GM23338 (cell line): ENCODE data around the gene USP10. TPM values are rescaled to one million over a fixed set of nuclear protein-coding genes. Genes with fewer than 3 reads are reported as not detected.

Experiments
- ATAC-seq: fragments of 200-7000 bp; cut with Tn5 transposase; 3 replicates; pipeline ENCODE4 v1.9.1; 2020
- DNase-seq: peaks from one replicate; pipeline ENCODE4 v3.0.0-alpha.2; 2015; ENCODE audit warnings: low spot score
- H2AFZ ChIP-seq: fragments of 200-600 bp; sonication (generic); 2 replicates; pipeline ENCODE4 v1.8.0; 2016; ENCODE audit warnings: antibody characterized with exemption, mild to moderate bottlenecking, moderate library complexity
- H3F3A ChIP-seq: fragments of 200-600 bp; sonication (generic); replicated peaks from 2 replicates; pipeline ENCODE4 v1.8.0; 2017; ENCODE audit warnings: antibody characterized with exemption, mixed run types, low read depth
- H3K27ac ChIP-seq: fragments of 200-600 bp; sonication (generic); 2 replicates; pipeline ENCODE4 v1.6.1; 2016; ENCODE audit warnings: low read depth
- H3K27me3 ChIP-seq: fragments of 200-600 bp; sonication (generic); 2 replicates; pipeline ENCODE4 v1.8.0; 2016; ENCODE audit warnings: mild to moderate bottlenecking, mixed run types, moderate library complexity; ENCODE audit not compliant: insufficient read depth
- H3K36me3 ChIP-seq: fragments of 200-600 bp; sonication (generic); 2 replicates; pipeline ENCODE4 v1.8.0; 2016; ENCODE audit warnings: mild to moderate bottlenecking; ENCODE audit not compliant: insufficient read depth
- H3K4me1 ChIP-seq: fragments of 200-600 bp; sonication (generic); 2 replicates; pipeline ENCODE4 v1.8.0; 2016; ENCODE audit warnings: mild to moderate bottlenecking, moderate library complexity; ENCODE audit not compliant: insufficient read depth
- H3K4me2 ChIP-seq: fragments of 200-600 bp; sonication (generic); 2 replicates; pipeline ENCODE4 v1.7.1; 2017; ENCODE audit warnings: mixed run types
- H3K4me3 ChIP-seq: fragments of 200-600 bp; sonication (generic); 2 replicates; pipeline ENCODE4 v1.6.1; 2016; ENCODE audit warnings: mixed run types
- H3K79me2 ChIP-seq: fragments of 200-600 bp; sonication (generic); replicated peaks from 2 replicates; pipeline ENCODE4 v1.8.0; 2017; ENCODE audit warnings: mild to moderate bottlenecking; ENCODE audit not compliant: insufficient read depth
- H3K9me2 ChIP-seq: fragments of 200-600 bp; sonication (generic); 2 replicates; pipeline ENCODE4 v1.8.0; 2017; ENCODE audit not compliant: insufficient read depth
- H4K20me1 ChIP-seq: fragments of 200-600 bp; sonication (generic); replicated peaks from 2 replicates; pipeline ENCODE4 v1.8.0; 2017; ENCODE audit warnings: mild to moderate bottlenecking; ENCODE audit not compliant: insufficient read depth
- H3K27ac Mint-ChIP-seq: 2 replicates; pipeline ENCODE4 v1.8.0; 2020; ENCODE audit warnings: inconsistent platforms, mild to moderate bottlenecking, moderate library complexity, mixed read lengths
- H3K27me3 Mint-ChIP-seq: 3 replicates; pipeline ENCODE4 v1.8.0; 2022; ENCODE audit warnings: low read depth, mild to moderate bottlenecking, moderate library complexity, mixed read lengths, inconsistent platforms; ENCODE audit not compliant: insufficient read depth, poor library complexity
- H3K36me3 Mint-ChIP-seq: 3 replicates; pipeline ENCODE4 v1.8.0; 2021; ENCODE audit warnings: low read depth, mild to moderate bottlenecking, inconsistent platforms, moderate library complexity, mixed read lengths
- H3K4me1 Mint-ChIP-seq: 3 replicates; pipeline ENCODE4 v1.8.0; 2020; ENCODE audit warnings: mild to moderate bottlenecking, inconsistent platforms, mixed read lengths
- H3K4me3 Mint-ChIP-seq: 3 replicates; pipeline ENCODE4 v1.8.0; 2021; ENCODE audit warnings: moderate library complexity, mild to moderate bottlenecking, inconsistent platforms, mixed read lengths
- H3K9me3 Mint-ChIP-seq: 3 replicates; pipeline ENCODE4 v1.8.0; 2020; ENCODE audit warnings: moderate library complexity, mild to moderate bottlenecking, inconsistent platforms, mixed read lengths
- CREB1 ChIP-seq: fragments of 250-450 bp; sonication (Bioruptor Pico); IDR thresholded peaks from 2 replicates; pipeline ENCODE4 v1.5.0; 2020; ENCODE audit warnings: low read depth, mild to moderate bottlenecking, moderate library complexity
- EZH2 ChIP-seq: fragments of 200-600 bp; sonication (generic); IDR thresholded peaks from one replicate; pipeline ENCODE4 v1.8.0; 2017; ENCODE audit warnings: antibody characterized with exemption, mild to moderate bottlenecking, low read depth; ENCODE audit not compliant: unreplicated experiment
- EZH2phosphoT487 ChIP-seq: fragments of 200-600 bp; sonication (generic); IDR thresholded peaks from one replicate; pipeline ENCODE4 v1.8.1; 2018; ENCODE audit warnings: antibody characterized with exemption; ENCODE audit not compliant: unreplicated experiment
- JUNB ChIP-seq: IDR thresholded peaks from one replicate; pipeline ENCODE4 v1.6.1; 2016; ENCODE audit warnings: antibody characterized with exemption; ENCODE audit not compliant: unreplicated experiment
- NANOG ChIP-seq: IDR thresholded peaks from 2 replicates; pipeline ENCODE4 v1.6.1; 2016; ENCODE audit warnings: antibody characterized with exemption, borderline replicate concordance
- POLR2AphosphoS5 ChIP-seq: IDR thresholded peaks from 2 replicates; pipeline ENCODE4 v1.6.1; 2016; ENCODE audit warnings: antibody characterized with exemption, low read depth
- STAT1 ChIP-seq: IDR thresholded peaks from one replicate; pipeline ENCODE4 v1.6.1; 2016; ENCODE audit warnings: antibody characterized with exemption; ENCODE audit not compliant: unreplicated experiment
- ZNF114 ChIP-seq: fragments of 250-450 bp; sonication (Bioruptor Pico); IDR thresholded peaks from 2 replicates; pipeline ENCODE4 v1.5.0; 2020; ENCODE audit warnings: mild to moderate bottlenecking, moderate library complexity
- ZNF331 ChIP-seq: fragments of 250-450 bp; sonication (Bioruptor Pico); IDR thresholded peaks from 2 replicates; pipeline ENCODE4 v1.5.0; 2020; ENCODE audit warnings: low read depth, mild to moderate bottlenecking, moderate library complexity
- polyA plus RNA-seq: library from polyadenylated mRNA; unstranded; fragments of >200 nt; fragmentation: Nextera tagmentation; extraction: Ambion mirVana; gene quantifications from 2 replicates; pipeline ENCODE4 v1.2.1, GENCODE V29; 2016
- total RNA-seq: library from RNA; depleted of rRNA; stranded (reverse); fragments of >200 nt; shearing (Covaris generic); gene quantifications from 2 replicates; pipeline ENCODE4 v1.2.3, GENCODE V29; 2014
- TF ChIP-seq, protein P1 (sequence below): IDR thresholded peaks from 2 replicates; pipeline ENCODE4 v1.6.1; 2016; ENCODE audit warnings: antibody characterized with exemption
- TF ChIP-seq, protein P2 (sequence below): fragments of 250-450 bp; sonication (Bioruptor Pico); IDR thresholded peaks from 2 replicates; pipeline ENCODE4 v1.5.0; 2020; ENCODE audit warnings: mild to moderate bottlenecking, moderate library complexity
- TF ChIP-seq, protein P3 (sequence below), 2 experiments: fragments of 200-600 bp in 1 of 2; sonication (generic) in 1 of 2; conservative IDR thresholded peaks; 2 replicates each; pipeline versions ENCODE4 v1.5.1 to v1.6.1; 2016 to 2017; ENCODE audit warnings: antibody characterized with exemption in 2 of 2, low read depth in 2 of 2, mild to moderate bottlenecking in 2 of 2, moderate library complexity in 1 of 2
- TF ChIP-seq, protein P4 (sequence below): IDR thresholded peaks from one replicate; pipeline ENCODE4 v1.6.1; 2018; ENCODE audit warnings: antibody characterized with exemption; ENCODE audit not compliant: unreplicated experiment

USP10 gene
- total and polyA plus RNA-seq, 2 experiments from 2014 or later = 158 to 194 TPM

DNA sequence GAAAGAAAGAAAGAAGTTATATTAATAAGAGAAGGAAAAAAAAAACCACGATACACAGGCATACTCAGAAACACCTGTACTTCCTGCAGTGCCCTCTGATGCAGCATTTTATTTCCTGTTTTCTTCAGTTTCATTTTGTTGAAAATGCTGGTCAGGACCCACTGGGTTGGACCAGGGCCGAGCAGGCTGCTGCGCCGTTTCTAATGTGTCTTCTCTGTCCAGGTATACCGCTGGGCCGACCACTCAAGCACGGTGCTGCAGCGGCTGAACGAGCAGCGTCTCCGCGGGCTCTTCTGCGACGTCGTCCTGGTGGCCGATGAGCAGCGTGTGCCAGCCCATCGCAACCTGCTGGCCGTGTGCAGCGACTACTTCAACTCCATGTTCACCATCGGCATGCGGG is 43.2 kb upstream of the USP10 start:
- H3K36me3 Mint-ChIP-seq = peaks cover 41% of the 10 kb centered on the region
- TF ChIP-seq, protein P1, sequence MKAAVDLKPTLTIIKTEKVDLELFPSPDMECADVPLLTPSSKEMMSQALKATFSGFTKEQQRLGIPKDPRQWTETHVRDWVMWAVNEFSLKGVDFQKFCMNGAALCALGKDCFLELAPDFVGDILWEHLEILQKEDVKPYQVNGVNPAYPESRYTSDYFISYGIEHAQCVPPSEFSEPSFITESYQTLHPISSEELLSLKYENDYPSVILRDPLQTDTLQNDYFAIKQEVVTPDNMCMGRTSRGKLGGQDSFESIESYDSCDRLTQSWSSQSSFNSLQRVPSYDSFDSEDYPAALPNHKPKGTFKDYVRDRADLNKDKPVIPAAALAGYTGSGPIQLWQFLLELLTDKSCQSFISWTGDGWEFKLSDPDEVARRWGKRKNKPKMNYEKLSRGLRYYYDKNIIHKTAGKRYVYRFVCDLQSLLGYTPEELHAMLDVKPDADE = no peak
- TF ChIP-seq ZNF114 (CRISPR knock-in tag) = no peak
- no peak for TF ChIP-seq JUNB
- TF ChIP-seq, protein P2, sequence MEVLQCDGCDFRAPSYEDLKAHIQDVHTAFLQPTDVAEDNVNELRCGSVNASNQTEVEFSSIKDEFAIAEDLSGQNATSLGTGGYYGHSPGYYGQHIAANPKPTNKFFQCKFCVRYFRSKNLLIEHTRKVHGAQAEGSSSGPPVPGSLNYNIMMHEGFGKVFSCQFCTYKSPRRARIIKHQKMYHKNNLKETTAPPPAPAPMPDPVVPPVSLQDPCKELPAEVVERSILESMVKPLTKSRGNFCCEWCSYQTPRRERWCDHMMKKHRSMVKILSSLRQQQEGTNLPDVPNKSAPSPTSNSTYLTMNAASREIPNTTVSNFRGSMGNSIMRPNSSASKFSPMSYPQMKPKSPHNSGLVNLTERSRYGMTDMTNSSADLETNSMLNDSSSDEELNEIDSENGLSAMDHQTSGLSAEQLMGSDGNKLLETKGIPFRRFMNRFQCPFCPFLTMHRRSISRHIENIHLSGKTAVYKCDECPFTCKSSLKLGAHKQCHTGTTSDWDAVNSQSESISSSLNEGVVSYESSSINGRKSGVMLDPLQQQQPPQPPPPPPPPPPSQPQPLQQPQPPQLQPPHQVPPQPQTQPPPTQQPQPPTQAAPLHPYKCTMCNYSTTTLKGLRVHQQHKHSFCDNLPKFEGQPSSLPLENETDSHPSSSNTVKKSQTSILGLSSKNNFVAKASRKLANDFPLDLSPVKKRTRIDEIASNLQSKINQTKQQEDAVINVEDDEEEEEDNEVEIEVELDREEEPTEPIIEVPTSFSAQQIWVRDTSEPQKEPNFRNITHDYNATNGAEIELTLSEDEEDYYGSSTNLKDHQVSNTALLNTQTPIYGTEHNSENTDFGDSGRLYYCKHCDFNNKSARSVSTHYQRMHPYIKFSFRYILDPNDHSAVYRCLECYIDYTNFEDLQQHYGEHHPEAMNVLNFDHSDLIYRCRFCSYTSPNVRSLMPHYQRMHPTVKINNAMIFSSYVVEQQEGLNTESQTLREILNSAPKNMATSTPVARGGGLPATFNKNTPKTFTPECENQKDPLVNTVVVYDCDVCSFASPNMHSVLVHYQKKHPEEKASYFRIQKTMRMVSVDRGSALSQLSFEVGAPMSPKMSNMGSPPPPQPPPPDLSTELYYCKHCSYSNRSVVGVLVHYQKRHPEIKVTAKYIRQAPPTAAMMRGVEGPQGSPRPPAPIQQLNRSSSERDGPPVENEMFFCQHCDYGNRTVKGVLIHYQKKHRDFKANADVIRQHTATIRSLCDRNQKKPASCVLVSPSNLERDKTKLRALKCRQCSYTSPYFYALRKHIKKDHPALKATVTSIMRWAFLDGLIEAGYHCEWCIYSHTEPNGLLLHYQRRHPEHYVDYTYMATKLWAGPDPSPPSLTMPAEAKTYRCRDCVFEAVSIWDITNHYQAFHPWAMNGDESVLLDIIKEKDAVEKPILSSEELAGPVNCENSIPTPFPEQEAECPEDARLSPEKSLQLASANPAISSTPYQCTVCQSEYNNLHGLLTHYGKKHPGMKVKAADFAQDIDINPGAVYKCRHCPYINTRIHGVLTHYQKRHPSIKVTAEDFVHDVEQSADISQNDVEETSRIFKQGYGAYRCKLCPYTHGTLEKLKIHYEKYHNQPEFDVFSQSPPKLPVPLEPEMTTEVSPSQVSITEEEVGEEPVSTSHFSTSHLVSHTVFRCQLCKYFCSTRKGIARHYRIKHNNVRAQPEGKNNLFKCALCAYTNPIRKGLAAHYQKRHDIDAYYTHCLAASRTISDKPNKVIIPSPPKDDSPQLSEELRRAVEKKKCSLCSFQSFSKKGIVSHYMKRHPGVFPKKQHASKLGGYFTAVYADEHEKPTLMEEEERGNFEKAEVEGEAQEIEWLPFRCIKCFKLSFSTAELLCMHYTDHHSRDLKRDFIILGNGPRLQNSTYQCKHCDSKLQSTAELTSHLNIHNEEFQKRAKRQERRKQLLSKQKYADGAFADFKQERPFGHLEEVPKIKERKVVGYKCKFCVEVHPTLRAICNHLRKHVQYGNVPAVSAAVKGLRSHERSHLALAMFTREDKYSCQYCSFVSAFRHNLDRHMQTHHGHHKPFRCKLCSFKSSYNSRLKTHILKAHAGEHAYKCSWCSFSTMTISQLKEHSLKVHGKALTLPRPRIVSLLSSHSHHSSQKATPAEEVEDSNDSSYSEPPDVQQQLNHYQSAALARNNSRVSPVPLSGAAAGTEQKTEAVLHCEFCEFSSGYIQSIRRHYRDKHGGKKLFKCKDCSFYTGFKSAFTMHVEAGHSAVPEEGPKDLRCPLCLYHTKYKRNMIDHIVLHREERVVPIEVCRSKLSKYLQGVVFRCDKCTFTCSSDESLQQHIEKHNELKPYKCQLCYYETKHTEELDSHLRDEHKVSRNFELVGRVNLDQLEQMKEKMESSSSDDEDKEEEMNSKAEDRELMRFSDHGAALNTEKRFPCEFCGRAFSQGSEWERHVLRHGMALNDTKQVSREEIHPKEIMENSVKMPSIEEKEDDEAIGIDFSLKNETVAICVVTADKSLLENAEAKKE (CRISPR knock-in tag) = no peak
- TF ChIP-seq CREB1 = no peak
- no peak for TF ChIP-seq NANOG
- no peak for TF ChIP-seq POLR2AphosphoS5
- TF ChIP-seq EZH2phosphoT487 = no peak
- TF ChIP-seq, protein P3, sequence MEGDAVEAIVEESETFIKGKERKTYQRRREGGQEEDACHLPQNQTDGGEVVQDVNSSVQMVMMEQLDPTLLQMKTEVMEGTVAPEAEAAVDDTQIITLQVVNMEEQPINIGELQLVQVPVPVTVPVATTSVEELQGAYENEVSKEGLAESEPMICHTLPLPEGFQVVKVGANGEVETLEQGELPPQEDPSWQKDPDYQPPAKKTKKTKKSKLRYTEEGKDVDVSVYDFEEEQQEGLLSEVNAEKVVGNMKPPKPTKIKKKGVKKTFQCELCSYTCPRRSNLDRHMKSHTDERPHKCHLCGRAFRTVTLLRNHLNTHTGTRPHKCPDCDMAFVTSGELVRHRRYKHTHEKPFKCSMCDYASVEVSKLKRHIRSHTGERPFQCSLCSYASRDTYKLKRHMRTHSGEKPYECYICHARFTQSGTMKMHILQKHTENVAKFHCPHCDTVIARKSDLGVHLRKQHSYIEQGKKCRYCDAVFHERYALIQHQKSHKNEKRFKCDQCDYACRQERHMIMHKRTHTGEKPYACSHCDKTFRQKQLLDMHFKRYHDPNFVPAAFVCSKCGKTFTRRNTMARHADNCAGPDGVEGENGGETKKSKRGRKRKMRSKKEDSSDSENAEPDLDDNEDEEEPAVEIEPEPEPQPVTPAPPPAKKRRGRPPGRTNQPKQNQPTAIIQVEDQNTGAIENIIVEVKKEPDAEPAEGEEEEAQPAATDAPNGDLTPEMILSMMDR (conservative IDR thresholded peaks at IDR 0.05; ENCODE audit: low read depth in 2 of 2) = no peak
- no peak for TF ChIP-seq ZNF331 (CRISPR knock-in tag)
- TF ChIP-seq STAT1 = no peak
- TF ChIP-seq, protein P4, sequence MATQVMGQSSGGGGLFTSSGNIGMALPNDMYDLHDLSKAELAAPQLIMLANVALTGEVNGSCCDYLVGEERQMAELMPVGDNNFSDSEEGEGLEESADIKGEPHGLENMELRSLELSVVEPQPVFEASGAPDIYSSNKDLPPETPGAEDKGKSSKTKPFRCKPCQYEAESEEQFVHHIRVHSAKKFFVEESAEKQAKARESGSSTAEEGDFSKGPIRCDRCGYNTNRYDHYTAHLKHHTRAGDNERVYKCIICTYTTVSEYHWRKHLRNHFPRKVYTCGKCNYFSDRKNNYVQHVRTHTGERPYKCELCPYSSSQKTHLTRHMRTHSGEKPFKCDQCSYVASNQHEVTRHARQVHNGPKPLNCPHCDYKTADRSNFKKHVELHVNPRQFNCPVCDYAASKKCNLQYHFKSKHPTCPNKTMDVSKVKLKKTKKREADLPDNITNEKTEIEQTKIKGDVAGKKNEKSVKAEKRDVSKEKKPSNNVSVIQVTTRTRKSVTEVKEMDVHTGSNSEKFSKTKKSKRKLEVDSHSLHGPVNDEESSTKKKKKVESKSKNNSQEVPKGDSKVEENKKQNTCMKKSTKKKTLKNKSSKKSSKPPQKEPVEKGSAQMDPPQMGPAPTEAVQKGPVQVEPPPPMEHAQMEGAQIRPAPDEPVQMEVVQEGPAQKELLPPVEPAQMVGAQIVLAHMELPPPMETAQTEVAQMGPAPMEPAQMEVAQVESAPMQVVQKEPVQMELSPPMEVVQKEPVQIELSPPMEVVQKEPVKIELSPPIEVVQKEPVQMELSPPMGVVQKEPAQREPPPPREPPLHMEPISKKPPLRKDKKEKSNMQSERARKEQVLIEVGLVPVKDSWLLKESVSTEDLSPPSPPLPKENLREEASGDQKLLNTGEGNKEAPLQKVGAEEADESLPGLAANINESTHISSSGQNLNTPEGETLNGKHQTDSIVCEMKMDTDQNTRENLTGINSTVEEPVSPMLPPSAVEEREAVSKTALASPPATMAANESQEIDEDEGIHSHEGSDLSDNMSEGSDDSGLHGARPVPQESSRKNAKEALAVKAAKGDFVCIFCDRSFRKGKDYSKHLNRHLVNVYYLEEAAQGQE = no peak
- TF ChIP-seq EZH2 = no peak
- H3K36me3 ChIP-seq = peaks cover 4% of the 10 kb centered on the region; the same call in 1 of the 2 replicates

More for the DNA sequence above, 43.2 kb upstream of the USP10 start:
- Histone ChIP-seq H4K20me1 (no peaks in the 10 kb centered on the region), H3K27ac (no peak overlapping the region), H2AFZ (no peak overlapping the region), H3K4me3 (no peak overlapping the region), H3K79me2 (no peaks in the 10 kb centered on the region), H3K4me2 (no peak overlapping the region), H3K9me2 (no peaks in the 10 kb centered on the region), H3K27me3 (no peaks in the 10 kb centered on the region), H3F3A (no peaks in the 10 kb centered on the region), H3K4me1 (no peaks in the 10 kb centered on the region)
- H3K9me3 Mint-ChIP-seq = no peaks in the 10 kb centered on the region
- H3K4me3 Mint-ChIP-seq = no peak overlapping the region
- no peaks in the 10 kb centered on the region; the same call in 2 of the 3 replicates for H3K4me1 Mint-ChIP-seq
- DNase-seq (no peak), ATAC-seq (no peak)
- no peak overlapping the region for H3K27ac Mint-ChIP-seq
- peaks cover 13% of the 10 kb centered on the region for H3K27me3 Mint-ChIP-seq
